DOHH2 (cell line): ENCODE results near the gene LHB.

Source experiments
- EZH2phosphoT487 ChIP-seq: fragments of 200-600 bp; sonication (generic); IDR thresholded peaks from 2 replicates; pipeline ENCODE4 v1.6.1; 2017; ENCODE audit warnings: borderline replicate concordance, mild to moderate bottlenecking, antibody characterized with exemption, low read length, moderate library complexity, mixed read lengths
- TF ChIP-seq, protein P1 (sequence below): fragments of 200-600 bp; sonication (generic); IDR thresholded peaks from one replicate; pipeline ENCODE4 v1.5.1; 2014; ENCODE audit warnings: antibody characterized with exemption, mild to moderate bottlenecking, low read depth, low read length; ENCODE audit not compliant: poor library complexity, severe bottlenecking

DNA sequence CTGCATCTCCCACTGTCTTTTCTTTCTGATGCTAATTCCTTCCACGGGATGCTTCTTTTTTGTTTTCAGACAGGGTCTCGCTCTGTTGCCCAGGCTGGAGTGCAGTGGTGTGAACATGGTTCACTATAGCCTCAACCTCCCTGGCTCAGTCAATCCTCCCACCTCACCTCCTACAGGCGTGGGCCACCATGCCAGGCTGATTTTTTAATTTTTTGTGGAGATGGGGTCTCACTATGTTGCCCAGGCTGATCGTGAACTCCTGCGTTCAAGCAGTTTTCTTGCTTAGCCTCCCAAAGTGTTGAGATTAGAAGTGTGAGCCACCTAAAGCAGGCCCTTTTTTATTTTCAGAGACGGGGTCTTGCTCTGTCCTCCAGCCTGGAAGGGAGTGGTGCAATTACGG, 28.6 kb downstream of the LHB start:
- TF ChIP-seq, protein P1, sequence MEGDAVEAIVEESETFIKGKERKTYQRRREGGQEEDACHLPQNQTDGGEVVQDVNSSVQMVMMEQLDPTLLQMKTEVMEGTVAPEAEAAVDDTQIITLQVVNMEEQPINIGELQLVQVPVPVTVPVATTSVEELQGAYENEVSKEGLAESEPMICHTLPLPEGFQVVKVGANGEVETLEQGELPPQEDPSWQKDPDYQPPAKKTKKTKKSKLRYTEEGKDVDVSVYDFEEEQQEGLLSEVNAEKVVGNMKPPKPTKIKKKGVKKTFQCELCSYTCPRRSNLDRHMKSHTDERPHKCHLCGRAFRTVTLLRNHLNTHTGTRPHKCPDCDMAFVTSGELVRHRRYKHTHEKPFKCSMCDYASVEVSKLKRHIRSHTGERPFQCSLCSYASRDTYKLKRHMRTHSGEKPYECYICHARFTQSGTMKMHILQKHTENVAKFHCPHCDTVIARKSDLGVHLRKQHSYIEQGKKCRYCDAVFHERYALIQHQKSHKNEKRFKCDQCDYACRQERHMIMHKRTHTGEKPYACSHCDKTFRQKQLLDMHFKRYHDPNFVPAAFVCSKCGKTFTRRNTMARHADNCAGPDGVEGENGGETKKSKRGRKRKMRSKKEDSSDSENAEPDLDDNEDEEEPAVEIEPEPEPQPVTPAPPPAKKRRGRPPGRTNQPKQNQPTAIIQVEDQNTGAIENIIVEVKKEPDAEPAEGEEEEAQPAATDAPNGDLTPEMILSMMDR = no peak
- no peak for TF ChIP-seq EZH2phosphoT487
